Activated CD4-positive, alpha-beta T cell treated with anti-CD3 and anti-CD28 coated beads for 48 hours (primary cell): ENCODE data around the gene SLC45A3.
"Not testable (repeated sequence)": the region's sequence is repeated elsewhere in the genome, so short reads cannot be mapped to it uniquely, and the experiment has no call there.

ENCODE experiments used
- DNase-seq: peaks from one replicate; pipeline ENCODE4 v3.0.0-alpha.2; 2020

Gene SLC45A3

GRCh38 chr1:205680073-205680851, at the start of gene SLC45A3:
TSS of gene SLC45A3 (minus strand) at chr1:205680509. CDS start at chr1:205664656, 15,853 bp downstream.
- peak; percentile 39 for DNase-seq

- DNase-seq = no peak
Measured at GRCh38 chr1:205726619-205727125, 46.4 kb upstream of the SLC45A3 start.

- no peak for DNase-seq
Measured at GRCh38 chr1:205725514-205725913, 45.2 kb upstream of the SLC45A3 start.

- not testable (repeated sequence) for DNase-seq
Measured at GRCh38 chr1:205720740-205721139, 40.4 kb upstream of the SLC45A3 start.

- no peak for DNase-seq
Measured at GRCh38 chr1:205719762-205720161, 39.5 kb upstream of the SLC45A3 start.

GRCh38 chr1:205719015-205719414, 38.7 kb upstream of the SLC45A3 start:
- no peak for DNase-seq

GRCh38 chr1:205716371-205717132, 36.2 kb upstream of the SLC45A3 start:
- DNase-seq = no peak

GRCh38 chr1:205715628-205716027, 35.3 kb upstream of the SLC45A3 start:
- DNase-seq = no peak

GRCh38 chr1:205714906-205715246, 34.6 kb upstream of the SLC45A3 start:
- no peak for DNase-seq

GRCh38 chr1:205714190-205714905, 34.0 kb upstream of the SLC45A3 start:
- DNase-seq = no peak

GRCh38 chr1:205711105-205712048, 31.1 kb upstream of the SLC45A3 start:
- peak; percentile 74 for DNase-seq

GRCh38 chr1:205710201-205711062, 30.1 kb upstream of the SLC45A3 start:
- DNase-seq = no peak

- DNase-seq = no peak
Measured at GRCh38 chr1:205709640-205710039, 29.3 kb upstream of the SLC45A3 start.

GRCh38 chr1:205709059-205709398, 28.7 kb upstream of the SLC45A3 start:
- no peak for DNase-seq

GRCh38 chr1:205706601-205707502, 26.5 kb upstream of the SLC45A3 start:
- DNase-seq = no peak

GRCh38 chr1:205704903-205705302, 24.6 kb upstream of the SLC45A3 start:
- no peak for DNase-seq

GRCh38 chr1:205703072-205703471, 22.8 kb upstream of the SLC45A3 start:
- DNase-seq = no peak

- DNase-seq = no peak
Measured at GRCh38 chr1:205701891-205702290, 21.6 kb upstream of the SLC45A3 start.

- DNase-seq = no peak
Measured at GRCh38 chr1:205701420-205701819, 21.1 kb upstream of the SLC45A3 start.

- no peak for DNase-seq
Measured at GRCh38 chr1:205700865-205701401, 20.6 kb upstream of the SLC45A3 start.
